ENCODE results near the gene SETD7. TPM values are rescaled to one million over a fixed set of nuclear protein-coding genes. Genes with fewer than 3 reads are reported as not detected.

The SETD7 gene
- total RNA-seq, 4 donors from 2014 or later = 9.3 to 37.1 (median 16.0) TPM

- DNase-seq = peak in 1 of 3 donors; percentile 25
- H3K27ac ChIP-seq = no peak overlapping the region
- TF ChIP-seq POLR2A (IDR thresholded peaks at IDR 0.05) (no peak), CTCF (IDR thresholded peaks at IDR 0.05) (no peak)
These were observed 12.4 kb upstream of the SETD7 start for GRCh38 chr4:139568206-139568955.

GRCh38 chr4:139567159-139567870 is 11.3 kb upstream of the SETD7 start:
- TF ChIP-seq POLR2A (IDR thresholded peaks at IDR 0.05) (no peak), CTCF (IDR thresholded peaks at IDR 0.05) (no peak)

More at GRCh38 chr4:139568206-139568955, 12.4 kb upstream of the SETD7 start:
- Histone ChIP-seq H3K4me1 (no peaks in the 10 kb centered on the region), H3K36me3 (no peaks in the 10 kb centered on the region), H3K27me3 (no peaks in the 10 kb centered on the region), H3K9me3 (no peaks in the 10 kb centered on the region), H3K4me3 (no peak overlapping the region)

GRCh38 chr4:139564502-139564901 is 8.5 kb upstream of the SETD7 start:
- H3K27me3 ChIP-seq = no peaks in the 10 kb centered on the region
- H3K4me3 ChIP-seq = no peak overlapping the region
- no peaks in the 10 kb centered on the region for H3K36me3 ChIP-seq
- H3K9me3 ChIP-seq = no peaks in the 10 kb centered on the region
- TF ChIP-seq CTCF (IDR thresholded peaks at IDR 0.05) (no peak), POLR2A (IDR thresholded peaks at IDR 0.05) (no peak)
- peaks cover 0 to 5% (median 2%) of the 10 kb centered on the region in 4 donors for H3K4me1 ChIP-seq
- no peak overlapping the region for H3K27ac ChIP-seq
- DNase-seq = no peak

More at GRCh38 chr4:139567159-139567870, 11.3 kb upstream of the SETD7 start:
- Histone ChIP-seq H3K36me3 (no peaks in the 10 kb centered on the region), H3K4me3 (no peak overlapping the region), H3K27me3 (no peaks in the 10 kb centered on the region), H3K27ac (no peak overlapping the region), H3K4me1 (no peaks in the 10 kb centered on the region), H3K9me3 (no peaks in the 10 kb centered on the region)
- DNase-seq = no peak

- no peak overlapping the region for H3K27ac ChIP-seq
- no peaks in the 10 kb centered on the region for H3K27me3 ChIP-seq
- DNase-seq = no peak
- H3K9me3 ChIP-seq = no peaks in the 10 kb centered on the region
- H3K4me3 ChIP-seq = no peak overlapping the region
- TF ChIP-seq POLR2A (IDR thresholded peaks at IDR 0.05) = no peak
- TF ChIP-seq CTCF (IDR thresholded peaks at IDR 0.05) = no peak
- no peaks in the 10 kb centered on the region for H3K36me3 ChIP-seq
- H3K4me1 ChIP-seq = peaks cover 0 to 14% (median 3%) of the 10 kb centered on the region in 4 donors
These were observed 7.5 kb upstream of the SETD7 start for GRCh38 chr4:139563515-139563914.

GRCh38 chr4:139562839-139563238 is 6.8 kb upstream of the SETD7 start:
- no peak overlapping the region for H3K4me3 ChIP-seq
- no peaks in the 10 kb centered on the region for H3K36me3 ChIP-seq
- H3K4me1 ChIP-seq = peaks cover 0 to 20% (median 3%) of the 10 kb centered on the region in 4 donors
- TF ChIP-seq CTCF (IDR thresholded peaks at IDR 0.05) = no peak
- TF ChIP-seq POLR2A (IDR thresholded peaks at IDR 0.05) = no peak
- DNase-seq = no peak
- no peaks in the 10 kb centered on the region for H3K9me3 ChIP-seq
- no peaks in the 10 kb centered on the region for H3K27me3 ChIP-seq
- no peak overlapping the region for H3K27ac ChIP-seq

Data from Peyer's patch (tissue), 4 donors.